ENCODE results near the gene NTNG2. TPM values are rescaled to one million over a fixed set of nuclear protein-coding genes. Genes with fewer than 3 reads are reported as not detected.

Gene NTNG2
- total and polyA plus RNA-seq, 2 donors (not counting 1 experiment from before 2014, with no cell fraction given) = 5.0 to 6.6 TPM

DNA sequence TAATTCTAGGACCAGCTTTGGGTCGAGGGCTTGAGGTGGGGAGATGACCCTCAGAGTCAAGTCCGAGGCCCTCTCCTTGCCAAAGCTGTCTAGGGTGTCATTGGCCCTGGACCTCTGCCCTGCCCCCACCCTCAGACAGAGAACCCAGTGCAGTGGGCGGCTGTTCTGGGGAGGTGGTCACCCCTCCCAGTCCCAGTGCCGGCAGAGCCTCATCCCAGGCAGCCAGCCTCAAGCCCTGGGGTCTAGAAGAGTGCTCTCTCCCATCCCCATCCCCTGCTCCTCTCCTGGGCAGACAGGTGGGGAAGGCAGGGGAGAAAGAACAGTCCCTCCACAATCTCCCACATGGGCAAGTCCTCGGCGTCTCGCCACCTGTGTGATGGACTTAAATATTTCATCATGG, 7.0 kb downstream of the NTNG2 start:
- Mint-ChIP-seq H3K4me1 (peaks cover 4% of the 10 kb centered on the region), H3K27me3 (peaks cover 69% of the 10 kb centered on the region), H3K4me3 (no peak overlapping the region), H3K27ac (no peak overlapping the region), H3K9me3 (ENCODE audit: insufficient read depth) (no peaks in the 10 kb centered on the region)
- no peaks in the 10 kb centered on the region for H4K20me1 ChIP-seq (ENCODE audit: control insufficient read depth, insufficient read depth, low read length, poor library complexity, severe bottlenecking)
- ATAC-seq (ENCODE audit: low read depth) (no peak), DNase-seq (no peak)
- peaks cover 0 to 52% (median 24%) of the 10 kb centered on the region in 4 experiments for H3K27me3 ChIP-seq (replicated peaks in 1 of 4; ENCODE audit: control extremely low read depth in 1 of 4, control insufficient read depth in 3 of 4, insufficient read depth in 4 of 4, low read length in 3 of 4)
- no peaks in the 10 kb centered on the region for H3K79me2 ChIP-seq (ENCODE audit: control insufficient read depth, insufficient read depth, low read length)
- no peak overlapping the region for H3K9ac ChIP-seq (ENCODE audit: low read length)
- intact Hi-C loops (cut with micrococcal nuclease) = loop anchor here (1.0 to 10.0 kb wide), 2 partner anchors 83 to 404 kb away; no protein-coding TSS in a partner anchor
- peaks cover 0 to 6% (median 0%) of the 10 kb centered on the region in 3 donors for H3K9me3 ChIP-seq (ENCODE audit: control extremely low read depth in 1 of 3, control insufficient read depth in 2 of 3, insufficient read depth in 1 of 3, low read length in 2 of 3)
- H3K4me2 ChIP-seq (replicated peaks; ENCODE audit: low read depth, low read length, poor library complexity, severe bottlenecking) = no peak overlapping the region
- no peak overlapping the region for H2AFZ ChIP-seq (ENCODE audit: insufficient read depth, low read depth, low read length, poor library complexity, severe bottlenecking)
- no peaks in the 10 kb centered on the region for H3K36me3 ChIP-seq (replicated peaks in 1 of 2; ENCODE audit: control extremely low read depth in 1 of 2, control insufficient read depth in 1 of 2, extremely low read depth in 1 of 2, insufficient read depth in 2 of 2, low read length in 1 of 2)
- WGBS (ENCODE audit: insufficient coverage) = 59% methylated on average over 3 of the region's 7 CpGs
- ChIA-PET CTCF (interaction anchor here (1.3 to 12.2 kb wide), 5 partner anchors 11 to 90 kb away, joined by 6 to 144 read pairs (median 14); no protein-coding TSS in a partner anchor), POLR2A (no interaction called here)
- H3K4me1 ChIP-seq (ENCODE audit: control insufficient read depth in 2 of 2, insufficient read depth in 2 of 2, low read length in 2 of 2) = peaks cover 4 to 10% of the 10 kb centered on the region in 2 donors
- TF ChIP-seq, protein P1, sequence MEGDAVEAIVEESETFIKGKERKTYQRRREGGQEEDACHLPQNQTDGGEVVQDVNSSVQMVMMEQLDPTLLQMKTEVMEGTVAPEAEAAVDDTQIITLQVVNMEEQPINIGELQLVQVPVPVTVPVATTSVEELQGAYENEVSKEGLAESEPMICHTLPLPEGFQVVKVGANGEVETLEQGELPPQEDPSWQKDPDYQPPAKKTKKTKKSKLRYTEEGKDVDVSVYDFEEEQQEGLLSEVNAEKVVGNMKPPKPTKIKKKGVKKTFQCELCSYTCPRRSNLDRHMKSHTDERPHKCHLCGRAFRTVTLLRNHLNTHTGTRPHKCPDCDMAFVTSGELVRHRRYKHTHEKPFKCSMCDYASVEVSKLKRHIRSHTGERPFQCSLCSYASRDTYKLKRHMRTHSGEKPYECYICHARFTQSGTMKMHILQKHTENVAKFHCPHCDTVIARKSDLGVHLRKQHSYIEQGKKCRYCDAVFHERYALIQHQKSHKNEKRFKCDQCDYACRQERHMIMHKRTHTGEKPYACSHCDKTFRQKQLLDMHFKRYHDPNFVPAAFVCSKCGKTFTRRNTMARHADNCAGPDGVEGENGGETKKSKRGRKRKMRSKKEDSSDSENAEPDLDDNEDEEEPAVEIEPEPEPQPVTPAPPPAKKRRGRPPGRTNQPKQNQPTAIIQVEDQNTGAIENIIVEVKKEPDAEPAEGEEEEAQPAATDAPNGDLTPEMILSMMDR (IDR thresholded peaks at IDR 0.05) = no peak
- TF ChIP-seq EZH2 (IDR thresholded peaks at IDR 0.05; ENCODE audit: borderline replicate concordance, insufficient read depth, low read depth, low read length, poor library complexity, severe bottlenecking) = no peak
- no peak overlapping the region for H3K27ac ChIP-seq (ENCODE audit: low read length in 2 of 2)
- H3K4me3 ChIP-seq (ENCODE audit: control extremely low read depth in 1 of 5, extremely low read depth in 1 of 5, insufficient read depth in 1 of 5, low read depth in 2 of 5, low read length in 4 of 5) = no peak overlapping the region

DNA sequence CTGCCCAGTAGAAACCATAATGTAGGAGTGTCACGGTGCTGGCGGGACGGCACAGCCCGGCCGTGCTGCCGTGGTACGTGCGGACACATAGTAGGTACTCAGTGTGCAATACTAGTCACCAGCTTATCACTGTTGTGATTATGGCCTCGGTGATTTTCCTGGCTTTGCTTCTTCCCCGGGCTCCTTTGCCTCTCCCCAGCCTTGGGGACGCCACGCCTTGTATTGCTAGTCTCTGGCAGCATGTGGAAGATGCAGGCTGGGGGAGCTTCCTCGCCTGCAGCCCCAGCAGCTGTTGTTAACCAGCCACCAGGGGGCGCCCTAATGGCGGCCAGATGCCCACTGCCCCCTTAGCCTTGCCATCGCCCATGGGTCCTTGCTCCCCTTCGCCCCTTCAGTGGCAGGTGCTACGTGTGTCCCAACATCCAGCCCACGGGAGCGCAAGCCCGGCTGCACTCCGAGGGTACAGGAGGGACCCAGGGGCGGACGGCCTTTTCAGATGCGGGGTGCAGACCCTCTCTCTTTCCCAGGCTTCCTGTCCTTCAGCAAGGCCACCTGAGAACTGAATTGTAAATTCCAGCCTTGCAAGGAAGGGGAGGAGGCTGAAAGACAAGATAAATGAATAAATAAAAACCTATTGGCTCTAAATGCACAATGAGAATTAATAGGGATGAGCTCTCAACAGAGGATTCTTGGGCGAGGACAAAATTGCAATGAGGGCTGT, 8.0 kb downstream of the NTNG2 start:
- 43% methylated on average over 23 of the region's 26 CpGs for WGBS (ENCODE audit: insufficient coverage)
- Histone ChIP-seq H4K20me1 (ENCODE audit: control insufficient read depth, insufficient read depth, low read length, poor library complexity, severe bottlenecking) (no peaks in the 10 kb centered on the region), H3K27me3 (replicated peaks in 1 of 4; ENCODE audit: control extremely low read depth in 1 of 4, control insufficient read depth in 3 of 4, insufficient read depth in 4 of 4, low read length in 3 of 4) (peaks cover 0 to 43% (median 17%) of the 10 kb centered on the region in 4 experiments), H3K4me1 (ENCODE audit: control insufficient read depth in 2 of 2, insufficient read depth in 2 of 2, low read length in 2 of 2) (peaks cover under 1 to 2% of the 10 kb centered on the region in 2 donors), H3K9me3 (ENCODE audit: control extremely low read depth in 1 of 3, control insufficient read depth in 2 of 3, insufficient read depth in 1 of 3, low read length in 2 of 3) (peaks cover 0 to 9% (median 0%) of the 10 kb centered on the region in 3 donors), H3K27ac (ENCODE audit: low read length in 2 of 2) (no peak overlapping the region), H2AFZ (ENCODE audit: insufficient read depth, low read depth, low read length, poor library complexity, severe bottlenecking) (no peak overlapping the region), H3K9ac (ENCODE audit: low read length) (no peak overlapping the region), H3K4me3 (ENCODE audit: control extremely low read depth in 1 of 5, extremely low read depth in 1 of 5, insufficient read depth in 1 of 5, low read depth in 2 of 5, low read length in 4 of 5) (no peak overlapping the region), H3K36me3 (replicated peaks in 1 of 2; ENCODE audit: control extremely low read depth in 1 of 2, control insufficient read depth in 1 of 2, extremely low read depth in 1 of 2, insufficient read depth in 2 of 2, low read length in 1 of 2) (no peaks in the 10 kb centered on the region), H3K4me2 (replicated peaks; ENCODE audit: low read depth, low read length, poor library complexity, severe bottlenecking) (no peak overlapping the region), H3K79me2 (ENCODE audit: control insufficient read depth, insufficient read depth, low read length) (no peaks in the 10 kb centered on the region)
- no peak overlapping the region for H3K4me3 Mint-ChIP-seq
- intact Hi-C loops (cut with micrococcal nuclease) = loop anchor here (1.0 to 10.0 kb wide), 2 partner anchors 82 to 405 kb away; no protein-coding TSS in a partner anchor
- no peak overlapping the region for H3K27ac Mint-ChIP-seq
- H3K4me1 Mint-ChIP-seq = peaks cover under 1% of the 10 kb centered on the region
- CTCF ChIA-PET = interaction anchor here (1.0 to 12.2 kb wide), 13 partner anchors 10 to 399 kb away, joined by 3 to 144 read pairs (median 5); no protein-coding TSS in a partner anchor
- no peaks in the 10 kb centered on the region for H3K9me3 Mint-ChIP-seq (ENCODE audit: insufficient read depth)
- ATAC-seq (ENCODE audit: low read depth) (peak; percentile 49), DNase-seq (peak; percentile 75)
- POLR2A ChIA-PET = no interaction called here
- peaks cover 63% of the 10 kb centered on the region for H3K27me3 Mint-ChIP-seq
- TF ChIP-seq, protein P1 (IDR thresholded peaks at IDR 0.05) = peak; percentile 95
- TF ChIP-seq EZH2 (IDR thresholded peaks at IDR 0.05; ENCODE audit: borderline replicate concordance, insufficient read depth, low read depth, low read length, poor library complexity, severe bottlenecking) = no peak
